OCI-LY3 (cell line): Measurements from ENCODE around the gene PUS10.
A peak's percentile ranks its signal among the peaks of the same experiment; 100 is the strongest.
"Not testable (repeated sequence)": the region's sequence is repeated elsewhere in the genome, so short reads cannot be mapped to it uniquely, and the experiment has no call there.

Experiments
- H2AFZ ChIP-seq: fragments of 200-600, 300-600 bp; shearing (Covaris generic); 2 replicates; pipeline ENCODE4 v1.6.0; 2014; ENCODE audit warnings: antibody characterized with exemption, low read depth, low read length
- H3K27ac ChIP-seq: fragments of 200-600, 300-600 bp; sonication (generic); 2 replicates; pipeline ENCODE4 v1.5.1; 2014; ENCODE audit warnings: mild to moderate bottlenecking, low read length, moderate library complexity, mixed read lengths
- H3K27me3 ChIP-seq: fragments of 200-600, 300-600 bp; sonication (generic); 2 replicates; pipeline ENCODE4 v1.6.1; 2014; ENCODE audit warnings: low read depth, low read length, mixed read lengths
- H3K36me3 ChIP-seq: fragments of 200-600, 300-600 bp; sonication (generic); replicated peaks from 2 replicates; pipeline ENCODE3; 2014; ENCODE audit warnings: low read depth, low read length, mixed read lengths
- H3K4me1 ChIP-seq: fragments of 300-600, 200-600 bp; sonication (generic); 2 replicates; pipeline ENCODE4 v1.6.1; 2014; ENCODE audit warnings: low read length, mixed read lengths
- H3K4me2 ChIP-seq: fragments of 200-600, 300-600 bp; sonication (generic); 2 replicates; pipeline ENCODE4 v1.6.1; 2014; ENCODE audit warnings: low read length, mixed read lengths
- H3K4me3 ChIP-seq: fragments of 300-600, 200-600 bp; sonication (generic); 2 replicates; pipeline ENCODE4 v1.5.1; 2014; ENCODE audit warnings: antibody characterized with exemption, mild to moderate bottlenecking, low read length, moderate library complexity
- H3K79me2 ChIP-seq: fragments of 300-600, 200-600 bp; shearing (Covaris generic); 2 replicates; pipeline ENCODE4 v1.6.1; 2014; ENCODE audit warnings: mild to moderate bottlenecking, low read length, mixed read lengths
- H3K9ac ChIP-seq: fragments of 300-600, 200-600 bp; shearing (Covaris generic); 2 replicates; pipeline ENCODE4 v1.6.0; 2014; ENCODE audit warnings: mild to moderate bottlenecking, low read length, moderate library complexity
- H3K9me3 ChIP-seq: fragments of 200-600, 300-600 bp; shearing (Covaris generic); 2 replicates; pipeline ENCODE4 v1.6.1; 2014; ENCODE audit warnings: low read length, mixed read lengths; ENCODE audit not compliant: insufficient read depth
- H4K20me1 ChIP-seq: fragments of 200-600, 300-600 bp; sonication (generic); 2 replicates; pipeline ENCODE4 v1.6.1; 2016; ENCODE audit warnings: low read length, mixed read lengths; ENCODE audit not compliant: insufficient read depth
- CTCF ChIP-seq: fragments of 200-600, 300-600 bp; sonication (generic); IDR thresholded peaks from 2 replicates; pipeline ENCODE4 v1.5.1; 2014; ENCODE audit warnings: antibody characterized with exemption, low read length, low read depth
- EZH2phosphoT487 ChIP-seq: fragments of 200-600 bp; shearing (Covaris generic); IDR thresholded peaks from 2 replicates; pipeline ENCODE4 v1.6.1; 2018; ENCODE audit warnings: antibody characterized with exemption, mixed run types, low read depth

PUS10 gene

GRCh38 chr2:60991644-60992043, 26.4 kb downstream of the PUS10 start:
- Histone ChIP-seq H3K9me3 (peaks cover 13% of the 10 kb centered on the region), H3K27ac (no peak overlapping the region), H3K36me3 (peaks cover 16% of the 10 kb centered on the region), H3K9ac (no peak overlapping the region), H3K4me1 (peaks cover 35% of the 10 kb centered on the region), H2AFZ (no peak overlapping the region), H3K4me2 (no peak overlapping the region), H3K79me2 (no peaks in the 10 kb centered on the region), H3K4me3 (no peak overlapping the region), H4K20me1 (no peaks in the 10 kb centered on the region), H3K27me3 (no peaks in the 10 kb centered on the region)
- no peak for TF ChIP-seq CTCF
- TF ChIP-seq EZH2phosphoT487 = no peak

GRCh38 chr2:60989259-60989658, 28.8 kb downstream of the PUS10 start:
- Histone ChIP-seq H2AFZ (no peak overlapping the region), H3K4me1 (peaks cover 51% of the 10 kb centered on the region), H3K9ac (no peak overlapping the region), H3K79me2 (no peaks in the 10 kb centered on the region), H3K4me3 (no peak overlapping the region), H3K9me3 (peaks cover 13% of the 10 kb centered on the region), H3K4me2 (no peak overlapping the region), H4K20me1 (no peaks in the 10 kb centered on the region), H3K27ac (no peak overlapping the region), H3K36me3 (peaks cover 16% of the 10 kb centered on the region), H3K27me3 (no peaks in the 10 kb centered on the region)
- no peak for TF ChIP-seq EZH2phosphoT487
- no peak for TF ChIP-seq CTCF

GRCh38 chr2:60987656-60988055, 30.4 kb downstream of the PUS10 start:
- Histone ChIP-seq H3K9me3 (peaks cover 13% of the 10 kb centered on the region), H3K4me1 (peaks cover 47% of the 10 kb centered on the region), H3K4me2 (peak overlapping the region; percentile 53), H3K36me3 (peaks cover 16% of the 10 kb centered on the region), H3K4me3 (0 out of 2 replicates have a peak overlapping the region, but pooled peaks have one; percentile 4)
- H2AFZ ChIP-seq, H3K9ac ChIP-seq, H3K27ac ChIP-seq, H4K20me1 ChIP-seq, H3K79me2 ChIP-seq, H3K27me3 ChIP-seq: not testable (repeated sequence)

GRCh38 chr2:60987041-60987440, 31.0 kb downstream of the PUS10 start:
- no peak overlapping the region for H3K9ac ChIP-seq
- peaks cover 41% of the 10 kb centered on the region for H3K4me1 ChIP-seq
- H3K9me3 ChIP-seq = peaks cover 9% of the 10 kb centered on the region
- H4K20me1 ChIP-seq = no peaks in the 10 kb centered on the region
- no peaks in the 10 kb centered on the region for H3K79me2 ChIP-seq
- 0 out of 2 replicates have a peak overlapping the region, but pooled peaks have one; percentile 4 for H3K4me3 ChIP-seq
- peaks cover 13% of the 10 kb centered on the region for H3K36me3 ChIP-seq
- no peak overlapping the region for H3K27ac ChIP-seq
- no peaks in the 10 kb centered on the region for H3K27me3 ChIP-seq
- no peak for TF ChIP-seq EZH2phosphoT487
- no peak for TF ChIP-seq CTCF
- H2AFZ ChIP-seq = no peak overlapping the region
- peak overlapping the region; percentile 53 for H3K4me2 ChIP-seq

GRCh38 chr2:60984720-60985119, 33.3 kb downstream of the PUS10 start:
- Histone ChIP-seq H3K9me3 (no peaks in the 10 kb centered on the region), H3K36me3 (no peaks in the 10 kb centered on the region), H2AFZ (no peak overlapping the region), H3K9ac (no peak overlapping the region), H3K79me2 (no peaks in the 10 kb centered on the region), H3K27ac (peak overlapping the region; percentile 46), H4K20me1 (no peaks in the 10 kb centered on the region), H3K4me1 (peaks cover 51% of the 10 kb centered on the region), H3K27me3 (no peaks in the 10 kb centered on the region), H3K4me3 (peak overlapping the region; percentile 39), H3K4me2 (peak overlapping the region; percentile 78)
- no peak for TF ChIP-seq CTCF
- no peak for TF ChIP-seq EZH2phosphoT487

- not testable (repeated sequence) for H2AFZ ChIP-seq
Observed at GRCh38 chr2:60982066-60982465, 36.0 kb downstream of the PUS10 start.

More at GRCh38 chr2:60982066-60982465, 36.0 kb downstream of the PUS10 start:
- not testable (repeated sequence) for H3K4me2 ChIP-seq, H3K27ac ChIP-seq, H3K27me3 ChIP-seq, H3K9ac ChIP-seq, H3K9me3 ChIP-seq, H4K20me1 ChIP-seq, H3K36me3 ChIP-seq, H3K4me3 ChIP-seq, H3K79me2 ChIP-seq
- peaks cover 64% of the 10 kb centered on the region for H3K4me1 ChIP-seq
